ENCODE results near the gene ARHGAP30. TPM values are rescaled to one million over a fixed set of nuclear protein-coding genes. Genes with fewer than 3 reads are reported as not detected.
A peak's percentile ranks its signal among the peaks of the same experiment; 100 is the strongest.

The ARHGAP30 gene
- total RNA-seq, 2 donors from 2014 or later = 1.4 to 4.6 TPM

DNA sequence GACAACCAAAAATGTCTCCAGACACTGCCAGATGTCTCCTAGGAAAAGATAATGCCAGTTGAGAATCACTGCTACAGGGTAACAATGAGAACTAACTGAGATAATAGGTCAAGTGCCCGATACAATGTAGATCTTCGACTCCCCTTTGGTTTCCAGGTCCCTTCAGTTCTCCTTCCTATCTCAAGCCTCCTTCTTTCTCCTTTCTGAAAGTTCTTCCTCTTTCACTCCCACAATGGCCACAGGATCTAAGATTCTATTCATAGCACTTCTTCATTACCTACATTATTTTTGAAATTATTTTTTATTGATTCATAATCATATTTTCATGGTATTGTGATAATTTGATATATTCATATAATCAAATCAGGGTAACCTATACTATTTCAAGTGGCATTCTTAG is 41.8 kb upstream of the ARHGAP30 start:
- Histone ChIP-seq H3K27me3 (no peaks in the 10 kb centered on the region), H3K4me3 (no peak overlapping the region), H3K4me1 (peaks cover 0 to 24% of the 10 kb centered on the region in 2 donors), H3K9me3 (no peaks in the 10 kb centered on the region), H3K27ac (no peak overlapping the region), H3K36me3 (no peaks in the 10 kb centered on the region)
- TF ChIP-seq, protein P1, sequence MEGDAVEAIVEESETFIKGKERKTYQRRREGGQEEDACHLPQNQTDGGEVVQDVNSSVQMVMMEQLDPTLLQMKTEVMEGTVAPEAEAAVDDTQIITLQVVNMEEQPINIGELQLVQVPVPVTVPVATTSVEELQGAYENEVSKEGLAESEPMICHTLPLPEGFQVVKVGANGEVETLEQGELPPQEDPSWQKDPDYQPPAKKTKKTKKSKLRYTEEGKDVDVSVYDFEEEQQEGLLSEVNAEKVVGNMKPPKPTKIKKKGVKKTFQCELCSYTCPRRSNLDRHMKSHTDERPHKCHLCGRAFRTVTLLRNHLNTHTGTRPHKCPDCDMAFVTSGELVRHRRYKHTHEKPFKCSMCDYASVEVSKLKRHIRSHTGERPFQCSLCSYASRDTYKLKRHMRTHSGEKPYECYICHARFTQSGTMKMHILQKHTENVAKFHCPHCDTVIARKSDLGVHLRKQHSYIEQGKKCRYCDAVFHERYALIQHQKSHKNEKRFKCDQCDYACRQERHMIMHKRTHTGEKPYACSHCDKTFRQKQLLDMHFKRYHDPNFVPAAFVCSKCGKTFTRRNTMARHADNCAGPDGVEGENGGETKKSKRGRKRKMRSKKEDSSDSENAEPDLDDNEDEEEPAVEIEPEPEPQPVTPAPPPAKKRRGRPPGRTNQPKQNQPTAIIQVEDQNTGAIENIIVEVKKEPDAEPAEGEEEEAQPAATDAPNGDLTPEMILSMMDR (IDR thresholded peaks at IDR 0.05) = no peak
- no peak for DNase-seq (ENCODE audit: low spot score)

DNA sequence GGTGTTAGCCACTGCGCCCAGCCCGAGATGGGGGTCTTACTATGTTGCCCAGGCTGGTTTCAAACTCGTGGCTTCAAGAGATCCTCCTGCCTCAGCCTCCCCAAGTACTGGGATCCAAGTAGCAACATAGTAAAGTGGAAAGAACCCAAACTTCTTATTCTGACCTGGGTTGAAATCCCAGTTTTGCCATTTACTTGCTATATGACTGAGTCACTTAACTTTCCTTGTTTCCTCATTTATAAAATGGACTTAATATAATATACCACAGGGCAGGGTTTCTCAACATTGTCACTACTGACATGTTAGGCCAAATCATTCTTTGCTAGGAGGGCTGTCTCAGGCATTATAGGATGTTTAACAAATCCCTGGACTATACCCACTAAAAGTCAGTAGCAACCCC is 41.4 kb upstream of the ARHGAP30 start:
- TF ChIP-seq, protein P1 (IDR thresholded peaks at IDR 0.05) = no peak
- Histone ChIP-seq H3K27ac (no peak overlapping the region), H3K27me3 (no peaks in the 10 kb centered on the region), H3K4me3 (no peak overlapping the region), H3K9me3 (no peaks in the 10 kb centered on the region), H3K4me1 (peaks cover 0 to 20% of the 10 kb centered on the region in 2 donors), H3K36me3 (no peaks in the 10 kb centered on the region)
- DNase-seq (ENCODE audit: low spot score) = no peak

DNA sequence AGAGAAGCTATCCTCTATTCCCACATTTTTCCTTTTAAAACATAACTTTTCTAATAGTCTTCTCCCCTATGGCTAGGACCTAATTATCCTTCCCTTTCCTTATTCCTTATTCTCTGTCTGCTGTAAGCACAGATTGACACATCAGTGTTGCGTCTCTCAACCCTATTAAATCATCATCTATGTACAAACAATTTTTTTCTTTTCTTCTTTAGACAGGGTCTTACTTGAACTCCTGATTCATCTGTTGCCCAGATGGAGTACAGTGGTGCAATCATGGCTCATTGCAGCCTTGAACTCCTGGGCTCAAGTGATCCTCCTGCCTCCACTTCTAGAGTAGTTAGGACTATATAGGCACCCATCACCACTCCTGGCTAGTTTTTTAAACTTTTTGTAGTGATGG is 36.7 kb upstream of the ARHGAP30 start:
- H3K27me3 ChIP-seq = no peaks in the 10 kb centered on the region
- no peak overlapping the region for H3K4me3 ChIP-seq
- DNase-seq (ENCODE audit: low spot score) = no peak
- no peaks in the 10 kb centered on the region for H3K9me3 ChIP-seq
- peaks cover 12% of the 10 kb centered on the region for H3K36me3 ChIP-seq
- TF ChIP-seq, protein P1 (IDR thresholded peaks at IDR 0.05) = no peak
- H3K27ac ChIP-seq = no peak overlapping the region
- no peaks in the 10 kb centered on the region for H3K4me1 ChIP-seq

DNA sequence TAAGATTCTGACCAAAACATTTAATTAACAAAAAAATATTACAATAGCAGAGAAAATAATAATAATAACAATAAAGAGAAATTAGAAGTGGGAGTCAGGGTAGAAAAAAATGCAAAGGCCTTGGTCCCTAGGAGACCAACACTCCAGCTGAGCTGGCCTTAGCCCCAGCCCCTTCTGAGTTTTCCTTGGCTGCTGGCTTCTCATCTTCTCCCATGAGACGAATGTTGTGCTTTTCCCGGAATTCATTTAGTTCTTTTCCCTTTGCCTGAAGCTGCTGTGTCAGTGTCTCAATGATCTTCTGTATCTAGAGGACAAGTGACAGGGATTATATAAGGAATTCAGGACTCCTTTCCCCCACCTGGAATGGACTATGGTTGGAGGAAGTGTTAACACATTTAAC is 30.9 kb upstream of the ARHGAP30 start:
- H3K27me3 ChIP-seq = no peaks in the 10 kb centered on the region
- TF ChIP-seq, protein P1 (IDR thresholded peaks at IDR 0.05) = no peak
- H3K4me3 ChIP-seq = no peak overlapping the region
- no peaks in the 10 kb centered on the region for H3K9me3 ChIP-seq
- no peak overlapping the region for H3K27ac ChIP-seq
- peaks cover 24% of the 10 kb centered on the region for H3K36me3 ChIP-seq
- H3K4me1 ChIP-seq = peaks cover 0 to 23% of the 10 kb centered on the region in 2 donors
- DNase-seq (ENCODE audit: low spot score) = no peak

DNA sequence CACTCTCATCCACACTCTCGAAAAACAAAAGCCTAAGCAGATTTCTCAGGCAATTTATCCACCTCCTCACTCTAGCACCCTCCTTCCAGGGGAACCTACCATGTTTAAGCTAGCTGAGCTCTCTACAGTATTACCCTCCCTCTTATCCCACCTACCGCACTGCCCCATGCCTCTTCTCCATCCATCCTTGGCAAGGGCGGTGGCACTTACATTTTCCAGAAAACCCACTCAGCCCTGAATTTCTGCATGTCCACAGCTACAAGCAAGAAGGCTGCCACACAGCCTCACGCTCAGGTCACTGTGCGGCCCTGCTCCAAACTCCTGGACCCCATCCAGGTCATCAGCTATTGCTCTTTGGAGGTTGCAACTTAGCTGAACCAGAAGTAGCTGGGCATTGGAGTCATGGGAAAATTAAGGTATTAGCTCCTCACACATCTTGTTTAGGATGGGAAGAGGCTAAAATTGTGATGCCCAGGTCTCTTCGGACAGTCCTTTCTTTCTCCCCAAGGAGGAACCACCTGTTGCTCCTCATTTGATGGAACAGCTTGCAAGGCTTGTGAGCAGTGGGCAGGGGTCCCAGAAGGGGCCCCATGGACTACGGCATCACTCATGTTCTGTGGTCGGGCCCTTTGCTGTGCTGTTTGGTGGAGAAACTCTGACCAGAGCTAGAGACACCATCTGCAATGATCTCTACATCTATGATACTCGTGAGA is 29.6 kb upstream of the ARHGAP30 start:
- Histone ChIP-seq H3K27me3 (no peaks in the 10 kb centered on the region), H3K4me3 (peak overlapping the region in 1 of 2 donors; percentile 66), H3K36me3 (peaks cover 24% of the 10 kb centered on the region), H3K27ac (no peak overlapping the region), H3K4me1 (peaks cover 0 to 23% of the 10 kb centered on the region in 2 donors), H3K9me3 (no peaks in the 10 kb centered on the region)
- no peak for DNase-seq (ENCODE audit: low spot score)
- TF ChIP-seq, protein P1 (IDR thresholded peaks at IDR 0.05) = no peak

Data from right atrium auricular region (tissue), 2 donors.